Measurements from ENCODE around the gene TTC7B.

Gene TTC7B

GRCh38 chr14:90523961-90524875 lies 292.0 kb downstream of the TTC7B start:
- H3K4me1 Mint-ChIP-seq: no peaks in the 10 kb centered on the region
- no peak for ATAC-seq (replicated peaks; ENCODE audit: extremely low read depth, poor library complexity, severe bottlenecking)
- peaks cover 21% of the 10 kb centered on the region for H3K27me3 Mint-ChIP-seq
- H3K9me3 Mint-ChIP-seq: no peaks in the 10 kb centered on the region
- no peak overlapping the region for H3K27ac Mint-ChIP-seq (ENCODE audit: low read depth)
- no peak overlapping the region for H3K4me3 Mint-ChIP-seq
- no peak for DNase-seq (ENCODE audit: low spot score in 2 of 2)
- H3K36me3 Mint-ChIP-seq (ENCODE audit: insufficient read depth): no peaks in the 10 kb centered on the region

- Mint-ChIP-seq H3K27ac (ENCODE audit: low read depth) (no peak overlapping the region), H3K9me3 (no peaks in the 10 kb centered on the region), H3K36me3 (ENCODE audit: insufficient read depth) (no peaks in the 10 kb centered on the region), H3K27me3 (peaks cover 14% of the 10 kb centered on the region), H3K4me1 (no peaks in the 10 kb centered on the region), H3K4me3 (no peak overlapping the region)
- DNase-seq (ENCODE audit: low spot score in 2 of 2) (no peak), ATAC-seq (replicated peaks; ENCODE audit: extremely low read depth, poor library complexity, severe bottlenecking) (no peak)
These were observed 292.7 kb downstream of the TTC7B start for GRCh38 chr14:90523544-90523943.

GRCh38 chr14:90522571-90523191 lies 293.5 kb downstream of the TTC7B start:
- H3K4me3 Mint-ChIP-seq: no peak overlapping the region
- H3K4me1 Mint-ChIP-seq: no peaks in the 10 kb centered on the region
- DNase-seq (ENCODE audit: low spot score in 2 of 2): no peak
- H3K9me3 Mint-ChIP-seq: no peaks in the 10 kb centered on the region
- H3K27ac Mint-ChIP-seq (ENCODE audit: low read depth): no peak overlapping the region
- H3K27me3 Mint-ChIP-seq: peaks cover 9% of the 10 kb centered on the region
- no peak for ATAC-seq (replicated peaks; ENCODE audit: extremely low read depth, poor library complexity, severe bottlenecking)
- no peaks in the 10 kb centered on the region for H3K36me3 Mint-ChIP-seq (ENCODE audit: insufficient read depth)

GRCh38 chr14:90521930-90522483 lies 294.2 kb downstream of the TTC7B start:
- DNase-seq (ENCODE audit: low spot score in 2 of 2): no peak
- Mint-ChIP-seq H3K4me1 (no peaks in the 10 kb centered on the region), H3K27me3 (peaks cover 9% of the 10 kb centered on the region), H3K4me3 (no peak overlapping the region), H3K36me3 (ENCODE audit: insufficient read depth) (no peaks in the 10 kb centered on the region), H3K9me3 (no peaks in the 10 kb centered on the region), H3K27ac (ENCODE audit: low read depth) (no peak overlapping the region)
- ATAC-seq (replicated peaks; ENCODE audit: extremely low read depth, poor library complexity, severe bottlenecking): no peak

- H3K4me1 Mint-ChIP-seq: no peaks in the 10 kb centered on the region
- H3K4me3 Mint-ChIP-seq: no peak overlapping the region
- H3K9me3 Mint-ChIP-seq: no peaks in the 10 kb centered on the region
- H3K36me3 Mint-ChIP-seq (ENCODE audit: insufficient read depth): no peaks in the 10 kb centered on the region
- H3K27ac Mint-ChIP-seq (ENCODE audit: low read depth): no peak overlapping the region
- ATAC-seq (replicated peaks; ENCODE audit: extremely low read depth, poor library complexity, severe bottlenecking) (no peak), DNase-seq (ENCODE audit: low spot score in 2 of 2) (no peak)
- H3K27me3 Mint-ChIP-seq: peaks cover 9% of the 10 kb centered on the region
These were observed 294.9 kb downstream of the TTC7B start for GRCh38 chr14:90521084-90521929.

- DNase-seq (ENCODE audit: low spot score in 2 of 2): no peak
- no peaks in the 10 kb centered on the region for H3K4me1 Mint-ChIP-seq
- H3K4me3 Mint-ChIP-seq: no peak overlapping the region
- H3K27ac Mint-ChIP-seq (ENCODE audit: low read depth): no peak overlapping the region
- no peaks in the 10 kb centered on the region for H3K36me3 Mint-ChIP-seq (ENCODE audit: insufficient read depth)
- no peak for ATAC-seq (replicated peaks; ENCODE audit: extremely low read depth, poor library complexity, severe bottlenecking)
- H3K27me3 Mint-ChIP-seq: peaks cover 9% of the 10 kb centered on the region
- H3K9me3 Mint-ChIP-seq: no peaks in the 10 kb centered on the region
These were observed 295.9 kb downstream of the TTC7B start for GRCh38 chr14:90520326-90520725.

- Mint-ChIP-seq H3K4me3 (no peak overlapping the region), H3K4me1 (no peaks in the 10 kb centered on the region), H3K27me3 (peaks cover 9% of the 10 kb centered on the region)
These were observed 296.8 kb downstream of the TTC7B start for GRCh38 chr14:90519262-90519920.

GRCh38 chr14:90518941-90519256 lies 297.3 kb downstream of the TTC7B start:
- no peaks in the 10 kb centered on the region for H3K9me3 Mint-ChIP-seq
- H3K27me3 Mint-ChIP-seq: peaks cover 9% of the 10 kb centered on the region
- no peaks in the 10 kb centered on the region for H3K36me3 Mint-ChIP-seq (ENCODE audit: insufficient read depth)
- DNase-seq (ENCODE audit: low spot score in 2 of 2) (peak in 1 of 2 donors; percentile 20), ATAC-seq (replicated peaks; ENCODE audit: extremely low read depth, poor library complexity, severe bottlenecking) (no peak)
- no peak overlapping the region for H3K4me3 Mint-ChIP-seq
- H3K4me1 Mint-ChIP-seq: no peaks in the 10 kb centered on the region
- H3K27ac Mint-ChIP-seq (ENCODE audit: low read depth): no peak overlapping the region

More at GRCh38 chr14:90519262-90519920, 296.8 kb downstream of the TTC7B start:
- no peaks in the 10 kb centered on the region for H3K36me3 Mint-ChIP-seq (ENCODE audit: insufficient read depth)
- no peak for ATAC-seq (replicated peaks; ENCODE audit: extremely low read depth, poor library complexity, severe bottlenecking)
- no peaks in the 10 kb centered on the region for H3K9me3 Mint-ChIP-seq
- H3K27ac Mint-ChIP-seq (ENCODE audit: low read depth): no peak overlapping the region
- DNase-seq (ENCODE audit: low spot score in 2 of 2): no peak

GRCh38 chr14:90518069-90518940 lies 297.9 kb downstream of the TTC7B start:
- no peak overlapping the region for H3K4me3 Mint-ChIP-seq
- DNase-seq (ENCODE audit: low spot score in 2 of 2) (no peak), ATAC-seq (replicated peaks; ENCODE audit: extremely low read depth, poor library complexity, severe bottlenecking) (no peak)
- H3K27ac Mint-ChIP-seq (ENCODE audit: low read depth): no peak overlapping the region
- H3K9me3 Mint-ChIP-seq: no peaks in the 10 kb centered on the region
- H3K4me1 Mint-ChIP-seq: no peaks in the 10 kb centered on the region
- H3K27me3 Mint-ChIP-seq: peaks cover 9% of the 10 kb centered on the region
- H3K36me3 Mint-ChIP-seq (ENCODE audit: insufficient read depth): peaks cover 2% of the 10 kb centered on the region

GRCh38 chr14:90517076-90517841 lies 299.0 kb downstream of the TTC7B start:
- Mint-ChIP-seq H3K36me3 (ENCODE audit: insufficient read depth) (peaks cover 2% of the 10 kb centered on the region), H3K4me3 (no peak overlapping the region), H3K4me1 (no peaks in the 10 kb centered on the region), H3K27ac (ENCODE audit: low read depth) (no peak overlapping the region), H3K9me3 (no peaks in the 10 kb centered on the region), H3K27me3 (peaks cover 4% of the 10 kb centered on the region)
- DNase-seq (ENCODE audit: low spot score in 2 of 2) (no peak), ATAC-seq (replicated peaks; ENCODE audit: extremely low read depth, poor library complexity, severe bottlenecking) (no peak)

GRCh38 chr14:90514566-90514965 lies 301.7 kb downstream of the TTC7B start:
- no peak for DNase-seq (ENCODE audit: low spot score in 2 of 2)
- Mint-ChIP-seq H3K27ac (ENCODE audit: low read depth) (no peak overlapping the region), H3K27me3 (peaks cover 13% of the 10 kb centered on the region)

More at GRCh38 chr14:90514566-90514965, 301.7 kb downstream of the TTC7B start:
- Mint-ChIP-seq H3K4me3 (no peak overlapping the region), H3K9me3 (no peaks in the 10 kb centered on the region), H3K4me1 (no peaks in the 10 kb centered on the region), H3K36me3 (ENCODE audit: insufficient read depth) (peaks cover 2% of the 10 kb centered on the region)
- no peak for ATAC-seq (replicated peaks; ENCODE audit: extremely low read depth, poor library complexity, severe bottlenecking)
